HG03354 (cell line): ENCODE results near the gene SCYL1.
"Not testable (repeated sequence)": the region's sequence is repeated elsewhere in the genome, so short reads cannot be mapped to it uniquely, and the experiment has no call there.

Experiments used
- ATAC-seq: cut with Tn5 transposase; IDR thresholded peaks from one replicate; pipeline ENCODE4 v1.9.1; 2021; ENCODE audit warnings: mild to moderate bottlenecking; ENCODE audit not compliant: unreplicated experiment, poor library complexity, severe bottlenecking

Gene SCYL1

DNA sequence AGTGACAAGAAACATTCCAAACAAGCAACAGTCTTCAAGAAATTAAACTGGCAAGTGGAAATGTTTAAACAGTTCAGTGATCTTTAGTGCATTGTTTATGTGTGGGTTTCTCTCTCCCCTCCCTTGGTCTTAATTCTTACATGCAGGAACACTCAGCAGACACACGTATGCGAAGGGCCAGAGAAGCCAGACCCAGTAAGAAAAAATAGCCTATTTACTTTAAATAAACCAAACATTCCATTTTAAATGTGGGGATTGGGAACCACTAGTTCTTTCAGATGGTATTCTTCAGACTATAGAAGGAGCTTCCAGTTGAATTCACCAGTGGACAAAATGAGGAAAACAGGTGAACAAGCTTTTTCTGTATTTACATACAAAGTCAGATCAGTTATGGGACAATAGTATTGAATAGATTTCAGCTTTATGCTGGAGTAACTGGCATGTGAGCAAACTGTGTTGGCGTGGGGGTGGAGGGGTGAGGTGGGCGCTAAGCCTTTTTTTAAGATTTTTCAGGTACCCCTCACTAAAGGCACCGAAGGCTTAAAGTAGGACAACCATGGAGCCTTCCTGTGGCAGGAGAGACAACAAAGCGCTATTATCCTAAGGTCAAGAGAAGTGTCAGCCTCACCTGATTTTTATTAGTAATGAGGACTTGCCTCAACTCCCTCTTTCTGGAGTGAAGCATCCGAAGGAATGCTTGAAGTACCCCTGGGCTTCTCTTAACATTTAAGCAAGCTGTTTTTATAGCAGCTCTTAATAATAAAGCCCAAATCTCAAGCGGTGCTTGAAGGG is 20.0 kb upstream of the SCYL1 start:
- no peak for ATAC-seq

DNA sequence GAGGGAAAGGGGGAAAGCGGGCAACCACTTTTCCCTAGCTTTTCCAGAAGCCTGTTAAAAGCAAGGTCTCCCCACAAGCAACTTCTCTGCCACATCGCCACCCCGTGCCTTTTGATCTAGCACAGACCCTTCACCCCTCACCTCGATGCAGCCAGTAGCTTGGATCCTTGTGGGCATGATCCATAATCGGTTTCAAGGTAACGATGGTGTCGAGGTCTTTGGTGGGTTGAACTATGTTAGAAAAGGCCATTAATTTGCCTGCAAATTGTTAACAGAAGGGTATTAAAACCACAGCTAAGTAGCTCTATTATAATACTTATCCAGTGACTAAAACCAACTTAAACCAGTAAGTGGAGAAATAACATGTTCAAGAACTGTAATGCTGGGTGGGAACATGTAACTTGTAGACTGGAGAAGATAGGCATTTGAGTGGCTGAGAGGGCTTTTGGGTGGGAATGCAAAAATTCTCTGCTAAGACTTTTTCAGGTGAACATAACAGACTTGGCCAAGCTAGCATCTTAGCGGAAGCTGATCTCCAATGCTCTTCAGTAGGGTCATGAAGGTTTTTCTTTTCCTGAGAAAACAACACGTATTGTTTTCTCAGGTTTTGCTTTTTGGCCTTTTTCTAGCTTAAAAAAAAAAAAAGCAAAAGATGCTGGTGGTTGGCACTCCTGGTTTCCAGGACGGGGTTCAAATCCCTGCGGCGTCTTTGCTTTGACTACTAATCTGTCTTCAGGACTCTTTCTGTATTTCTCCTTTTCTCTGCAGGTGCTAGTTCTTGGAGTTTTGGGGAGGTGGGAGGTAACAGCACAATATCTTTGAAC is 19.2 kb upstream of the SCYL1 start:
- ATAC-seq, result no peak

DNA sequence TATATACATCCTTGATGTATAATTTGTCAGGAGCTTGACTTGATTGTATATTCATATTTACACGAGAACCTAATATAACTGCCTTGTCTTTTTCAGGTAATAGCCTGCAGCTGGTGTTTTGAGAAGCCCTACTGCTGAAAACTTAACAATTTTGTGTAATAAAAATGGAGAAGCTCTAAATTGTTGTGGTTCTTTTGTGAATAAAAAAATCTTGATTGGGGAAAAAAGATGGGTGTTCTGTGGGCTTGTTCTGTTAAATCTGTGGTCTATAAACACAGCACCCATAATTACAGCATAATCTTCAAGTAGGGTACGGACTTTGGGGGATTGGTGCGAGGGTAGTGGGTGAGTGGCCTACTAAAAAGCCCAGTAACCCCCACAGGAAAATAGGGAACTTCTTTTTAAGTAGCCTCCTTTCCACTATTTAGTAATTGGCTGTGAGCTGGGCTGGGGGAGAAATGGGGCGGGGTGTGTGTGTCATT is 18.6 kb upstream of the SCYL1 start:
- no peak for ATAC-seq

DNA sequence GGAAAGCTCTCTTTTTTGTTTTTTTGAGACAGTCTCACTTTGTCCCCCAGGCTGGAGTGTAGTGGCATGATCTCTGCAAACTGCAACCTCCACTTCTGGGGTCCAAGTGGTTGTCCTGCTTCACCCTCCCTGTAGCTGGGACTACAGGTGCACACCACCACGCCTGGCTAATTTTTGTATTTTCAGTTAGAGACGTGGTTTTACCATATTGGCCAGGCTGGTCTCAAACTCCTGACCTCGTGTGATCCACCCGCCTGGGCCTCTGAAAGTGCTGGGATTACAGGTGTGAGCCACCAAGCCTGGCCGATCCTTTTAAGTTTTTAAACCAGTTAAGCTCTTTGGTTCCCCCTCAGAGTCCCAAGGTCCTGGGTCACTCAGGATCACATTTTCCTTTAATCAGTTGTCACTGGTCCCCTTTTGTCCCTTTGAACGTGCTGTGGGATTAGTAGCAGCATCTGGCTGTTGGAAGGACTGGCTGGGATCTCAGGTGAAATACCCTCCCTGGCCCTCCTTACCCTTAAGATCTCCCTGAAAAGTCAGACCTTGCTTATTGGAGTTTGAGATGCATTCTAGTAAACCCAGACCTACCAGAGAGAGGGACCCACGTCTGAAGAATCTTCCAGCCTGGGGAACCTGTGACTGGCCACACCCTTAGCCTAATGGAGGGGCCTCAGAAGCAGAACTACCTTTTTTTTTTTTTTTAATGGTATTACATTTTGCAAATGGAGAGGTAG is 17.9 kb upstream of the SCYL1 start:
- peak; percentile 39 for ATAC-seq

DNA sequence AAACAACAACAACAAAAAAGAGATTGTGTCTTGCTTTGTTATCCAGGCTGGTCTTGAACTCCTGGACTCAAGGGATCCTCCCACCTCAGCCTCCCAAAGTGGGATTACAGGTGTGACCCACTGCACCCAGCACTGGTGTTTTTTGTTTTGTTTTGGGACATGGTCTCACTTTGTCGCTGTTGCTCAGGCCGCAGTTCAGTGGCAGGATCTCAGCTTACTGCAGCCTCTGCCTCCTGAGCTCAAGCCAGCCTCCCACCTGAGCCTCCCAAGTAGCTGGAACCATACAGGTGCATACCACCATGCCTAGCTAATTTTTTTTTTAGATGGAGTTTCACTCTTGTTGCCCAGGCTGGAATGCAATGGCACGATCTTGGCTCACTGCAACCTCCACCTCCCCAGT is 12.6 kb upstream of the SCYL1 start:
- not testable (repeated sequence) for ATAC-seq

DNA sequence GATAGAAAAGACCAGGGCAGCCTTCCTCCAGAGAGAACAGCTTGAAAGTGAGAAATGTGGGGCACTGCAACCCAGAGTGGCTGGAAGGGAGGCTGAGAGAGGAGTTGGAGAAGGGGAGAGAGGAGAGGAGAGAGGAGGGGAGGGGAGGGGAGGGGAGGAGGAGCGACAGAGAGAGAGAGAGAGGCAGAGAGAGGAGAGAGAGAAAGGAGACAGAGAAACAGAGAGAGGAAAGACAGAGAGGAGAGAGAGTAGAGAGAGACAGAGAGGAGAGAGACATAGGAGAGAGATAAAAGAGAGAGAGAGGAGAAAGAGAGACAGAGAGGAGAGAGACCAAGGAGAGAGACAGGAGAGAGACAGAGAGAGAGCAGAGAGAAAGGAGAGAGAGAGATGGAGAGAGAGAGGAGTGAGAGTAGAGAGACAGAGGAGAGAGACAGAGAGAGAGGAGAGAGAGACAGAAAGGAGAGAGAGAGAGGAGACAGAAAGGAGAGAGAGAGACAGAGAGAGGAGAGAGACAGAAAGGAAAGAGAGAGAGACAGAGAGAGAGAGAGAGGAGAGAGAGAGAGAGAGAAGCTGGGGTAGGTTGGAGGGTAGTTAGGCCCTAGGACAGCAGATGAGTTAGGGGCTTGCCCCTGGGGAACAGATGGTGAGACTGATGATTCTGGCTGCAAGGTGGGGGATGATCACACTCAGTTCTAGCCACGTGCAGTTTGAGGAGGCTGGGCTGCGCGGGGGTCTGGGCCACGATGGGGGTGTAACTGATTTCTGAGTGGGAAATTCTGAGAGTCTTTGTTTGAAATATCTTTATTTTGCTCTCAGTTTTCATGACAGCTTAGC is 8.5 kb upstream of the SCYL1 start:
- ATAC-seq, result no peak

DNA sequence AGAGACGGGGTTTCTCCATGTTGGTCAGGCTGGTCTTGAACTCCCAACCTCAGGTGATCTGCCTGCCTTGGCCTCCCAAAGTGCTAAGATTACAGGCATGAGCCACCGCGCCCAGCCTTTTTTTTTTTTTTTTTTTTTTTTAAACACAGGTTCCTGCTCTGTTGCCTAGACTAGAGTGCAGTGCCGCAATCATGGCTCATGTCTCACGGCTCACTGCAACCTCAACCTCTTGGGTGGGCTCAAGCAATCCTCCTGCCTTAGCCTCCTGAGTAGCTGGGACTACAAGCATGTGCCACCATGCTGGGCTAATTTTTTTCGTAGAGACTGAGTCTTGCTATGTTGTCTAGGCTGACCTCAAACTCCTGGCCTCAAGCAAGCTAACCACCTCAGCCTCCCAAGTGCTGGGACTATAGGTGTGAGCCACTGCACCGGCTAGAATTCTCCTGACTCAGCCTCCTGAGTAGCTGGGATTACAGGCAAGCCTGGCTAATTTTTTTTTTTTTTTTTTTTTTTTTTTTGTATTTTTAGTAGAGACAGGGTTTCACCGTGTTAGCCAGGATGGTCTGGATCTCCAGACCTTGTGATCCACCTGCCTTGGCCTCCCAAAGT is 5.8 kb upstream of the SCYL1 start:
- ATAC-seq, result not testable (repeated sequence)

DNA sequence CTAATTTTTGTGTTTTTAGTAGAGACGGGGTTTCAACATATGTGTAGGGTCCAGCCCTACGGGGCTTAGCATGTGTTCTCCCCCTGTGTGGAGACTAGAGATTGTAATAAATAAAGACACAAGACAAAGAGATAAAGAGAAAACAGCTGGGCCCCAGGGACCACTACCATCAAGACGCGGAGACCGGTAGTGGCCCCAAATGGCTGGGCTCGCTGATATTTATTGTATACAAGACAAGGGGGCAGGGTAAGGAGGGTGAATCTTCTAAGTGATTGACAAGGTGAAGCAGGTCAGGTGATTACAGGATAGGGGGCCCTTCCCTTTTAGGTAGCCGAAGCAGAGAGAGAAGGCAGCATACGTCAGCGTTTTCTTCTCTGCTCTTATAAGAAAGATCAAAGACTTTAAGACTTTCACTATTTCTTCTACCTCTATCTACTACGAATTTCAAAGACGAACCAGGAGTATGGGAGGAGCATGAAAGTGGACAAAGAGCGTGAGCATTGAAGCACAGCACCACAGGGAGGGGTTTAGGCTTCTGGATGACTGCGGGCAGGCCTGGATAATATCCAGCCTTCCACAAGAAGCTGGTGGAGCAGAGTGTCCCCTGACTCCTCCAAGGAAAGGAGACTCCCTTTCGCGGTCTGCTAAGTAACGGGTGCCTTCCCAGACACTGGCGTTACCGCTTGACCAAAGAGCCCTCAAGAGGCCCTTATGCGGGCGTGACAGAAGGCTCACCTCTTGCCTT is 2.9 kb upstream of the SCYL1 start:
- not testable (repeated sequence) for ATAC-seq

DNA sequence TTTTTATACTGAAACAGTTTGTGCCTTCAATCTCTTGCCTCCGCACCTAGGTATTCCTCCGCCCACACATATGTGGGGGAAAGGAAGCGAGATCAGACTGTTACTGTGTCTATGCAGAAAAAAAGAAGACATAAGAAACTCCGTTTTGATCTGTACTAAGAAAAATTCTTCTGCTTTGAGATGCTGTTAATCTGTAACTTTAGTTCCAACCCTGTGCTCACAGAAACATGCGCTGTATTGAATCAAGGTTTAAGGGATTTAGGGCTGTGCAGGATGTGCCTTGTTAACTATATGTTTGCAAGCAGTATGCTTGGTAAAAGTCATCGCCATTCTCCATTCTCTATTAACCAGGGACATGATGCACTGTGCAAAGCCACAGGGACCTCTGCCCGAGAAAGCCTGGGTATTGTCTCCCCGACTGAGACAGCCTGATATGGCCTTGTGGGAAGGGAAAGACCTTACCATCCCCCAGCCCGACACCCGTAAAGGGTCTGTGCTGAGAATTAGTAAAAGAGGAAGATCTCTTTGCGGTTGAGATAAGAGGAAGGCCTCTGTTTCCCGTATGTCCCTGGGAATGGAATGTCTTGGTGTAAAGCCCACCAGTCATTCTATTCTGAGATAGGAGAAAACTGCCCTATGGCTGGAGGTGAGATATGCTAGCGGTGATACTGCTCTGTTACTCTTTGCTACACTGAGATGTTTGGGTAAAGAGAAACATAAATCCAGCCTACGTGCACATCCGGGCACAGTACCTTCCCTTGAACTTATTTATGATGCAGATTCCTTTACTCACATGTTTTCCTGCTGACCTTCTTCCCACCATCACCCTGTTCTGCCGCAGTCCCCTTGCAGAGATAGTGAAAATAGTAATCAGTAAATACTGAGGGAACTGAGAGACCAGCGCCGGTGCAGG is 1.9 kb upstream of the SCYL1 start:
- ATAC-seq, result not testable (repeated sequence)

DNA sequence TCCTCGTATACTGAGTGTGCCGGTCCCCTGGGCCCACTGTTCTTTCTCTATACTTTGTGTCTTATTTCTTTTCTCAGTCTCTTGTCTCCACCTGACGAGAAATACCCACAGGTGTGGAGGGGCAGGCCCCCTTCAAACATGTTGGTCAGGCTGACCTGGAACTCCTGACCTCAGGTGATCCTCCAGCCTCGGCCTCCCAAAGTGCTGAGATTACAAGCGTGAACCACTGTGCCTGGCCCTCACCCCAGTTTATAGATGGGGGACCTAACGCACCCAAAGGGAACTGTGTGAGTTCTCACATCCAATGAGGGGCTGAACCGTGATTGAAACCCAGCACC is 1.3 kb upstream of the SCYL1 start:
- ATAC-seq, result not testable (repeated sequence)

DNA sequence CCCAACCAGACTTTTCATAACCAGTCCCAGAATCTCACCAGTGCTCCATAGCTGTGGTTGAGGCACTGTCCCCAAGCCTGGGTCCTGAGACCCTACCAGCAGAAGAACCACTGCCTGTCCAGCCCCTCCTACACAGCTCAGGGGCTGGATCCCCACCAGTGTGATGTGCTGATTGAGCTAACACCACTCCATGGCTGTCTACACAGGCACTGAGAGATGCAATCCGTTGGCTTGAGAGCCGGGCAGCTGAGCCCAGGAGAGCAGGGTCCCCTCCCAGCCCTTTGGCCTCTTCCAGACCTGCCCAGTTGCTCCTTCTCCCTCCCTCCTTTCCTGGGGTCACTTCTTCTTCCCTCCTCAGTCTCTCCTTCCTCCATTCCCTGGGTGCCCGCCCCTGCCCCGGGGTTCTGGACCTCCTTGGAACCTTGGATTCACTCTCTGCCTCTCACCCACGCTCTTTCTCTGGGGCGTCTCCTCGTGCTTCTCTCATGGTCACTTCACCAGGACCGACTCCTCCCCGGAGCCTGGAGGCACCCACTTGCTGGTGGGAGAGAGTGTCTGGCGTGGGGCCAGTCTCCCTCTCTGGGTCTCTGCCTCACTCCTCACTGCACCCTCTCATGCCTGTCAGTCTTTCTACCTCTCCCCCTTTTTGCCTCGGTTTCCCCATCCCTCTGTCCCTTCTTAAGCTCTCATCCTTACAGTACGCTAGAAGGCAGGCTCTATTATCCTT is 706 bp upstream of the SCYL1 start:
- peak; percentile 11 for ATAC-seq

DNA sequence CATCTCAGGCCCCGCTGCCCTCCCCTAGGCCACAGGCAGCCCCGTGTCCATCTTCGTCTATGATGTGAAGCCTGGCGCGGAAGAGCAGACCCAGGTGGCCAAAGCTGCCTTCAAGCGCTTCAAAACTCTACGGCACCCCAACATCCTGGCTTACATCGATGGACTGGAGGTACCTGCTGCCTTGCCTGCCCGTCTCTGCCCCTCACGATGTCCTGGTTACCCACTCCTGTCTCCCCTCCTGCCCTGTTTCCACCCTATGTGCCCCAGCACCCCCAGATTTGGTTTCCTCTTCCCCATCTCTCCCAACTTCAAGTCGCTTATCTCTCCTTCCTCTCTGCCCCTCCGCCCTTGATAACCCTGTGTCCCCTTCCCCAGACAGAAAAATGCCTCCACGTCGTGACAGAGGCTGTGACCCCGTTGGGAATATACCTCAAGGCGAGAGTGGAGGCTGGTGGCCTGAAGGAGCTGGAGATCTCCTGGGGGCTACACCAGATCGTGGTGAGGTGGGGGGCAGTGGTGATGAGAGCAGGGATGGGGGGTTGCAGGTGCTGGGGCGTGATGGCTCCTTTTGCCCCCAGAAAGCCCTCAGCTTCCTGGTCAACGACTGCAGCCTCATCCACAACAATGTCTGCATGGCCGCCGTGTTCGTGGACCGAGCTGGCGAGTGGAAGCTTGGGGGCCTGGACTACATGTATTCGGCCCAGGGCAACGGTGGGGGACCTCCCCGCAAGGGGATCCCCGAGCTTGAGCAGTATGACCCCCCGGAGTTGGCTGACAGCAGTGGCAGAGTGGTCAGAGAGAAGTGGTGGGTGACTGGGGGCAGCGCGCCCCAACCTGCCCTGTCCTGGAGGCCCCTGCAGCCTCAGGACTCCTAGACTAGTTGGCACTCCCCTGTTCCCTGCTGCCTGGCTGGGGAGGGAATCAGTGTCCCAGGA is 930 bp downstream of the SCYL1 start:
- ATAC-seq, result no peak

DNA sequence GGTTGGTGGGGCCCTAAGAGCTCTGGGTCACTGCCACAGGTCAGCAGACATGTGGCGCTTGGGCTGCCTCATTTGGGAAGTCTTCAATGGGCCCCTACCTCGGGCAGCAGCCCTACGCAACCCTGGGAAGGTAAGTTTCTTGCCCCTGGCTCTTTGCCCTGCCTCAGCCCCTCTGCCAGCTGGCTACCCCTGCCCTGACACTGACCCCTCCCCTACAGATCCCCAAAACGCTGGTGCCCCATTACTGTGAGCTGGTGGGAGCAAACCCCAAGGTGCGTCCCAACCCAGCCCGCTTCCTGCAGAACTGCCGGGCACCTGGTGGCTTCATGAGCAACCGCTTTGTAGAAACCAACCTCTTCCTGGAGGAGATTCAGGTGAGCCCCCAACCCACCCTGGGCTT is 1.9 kb downstream of the SCYL1 start:
- ATAC-seq, result no peak

DNA sequence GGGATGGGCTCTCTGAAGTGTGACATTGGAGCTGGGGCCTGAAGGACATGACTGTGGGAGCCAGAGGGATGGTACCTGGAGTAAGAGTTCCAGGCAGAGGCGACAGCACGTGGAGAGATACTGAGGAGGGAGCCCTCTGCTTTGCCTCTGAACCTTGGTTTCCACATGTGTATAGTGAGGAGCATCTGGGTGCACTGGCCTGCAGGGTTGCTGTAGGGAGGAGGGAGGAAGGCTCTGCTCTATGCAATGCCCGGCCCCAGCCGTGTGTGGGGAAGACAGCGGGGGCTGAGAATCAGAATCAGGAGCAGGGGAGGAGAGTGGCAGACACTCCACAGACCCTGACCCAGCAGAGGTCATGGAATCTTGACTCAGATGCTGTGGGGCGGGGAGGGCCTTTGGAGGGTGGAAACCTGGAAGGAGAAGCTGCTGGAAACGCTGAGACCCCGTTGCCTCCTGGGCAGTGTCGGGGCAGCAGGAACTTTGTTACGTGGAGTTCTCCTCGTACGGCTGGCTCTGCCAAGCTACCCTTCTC is 4.0 kb downstream of the SCYL1 start:
- ATAC-seq, result no peak

DNA sequence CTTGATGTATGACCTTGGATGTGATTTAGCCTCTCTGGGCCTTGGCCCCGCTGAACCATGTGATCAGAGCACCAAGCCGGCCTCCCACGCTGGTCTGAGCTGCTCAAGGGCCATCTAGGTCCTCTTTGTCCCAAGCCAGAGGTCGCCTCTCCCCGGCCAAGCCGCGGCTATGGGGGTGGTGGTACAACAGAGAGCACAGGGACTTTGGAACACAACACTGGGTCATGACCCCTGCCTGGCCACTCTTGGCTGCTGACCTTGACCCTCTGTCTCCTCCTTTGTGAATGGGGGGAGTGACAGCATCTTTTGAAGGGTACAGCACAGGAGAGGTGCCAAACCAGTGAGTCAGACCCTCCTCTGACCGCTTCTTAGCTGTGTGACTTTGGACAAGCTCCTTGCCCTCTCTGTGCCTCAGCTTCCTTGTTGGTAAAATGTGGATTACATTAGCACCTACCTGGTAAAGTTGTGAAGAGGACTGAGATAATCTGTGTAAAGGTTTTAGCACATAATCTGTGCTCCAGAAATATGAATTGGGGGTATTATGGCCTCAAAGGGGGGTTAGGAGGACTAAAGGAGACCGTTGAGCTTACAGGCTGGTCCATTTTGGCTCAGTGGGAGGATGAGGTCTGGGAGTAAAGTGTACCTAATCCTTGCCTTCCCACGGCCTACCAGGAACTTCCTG is 4.7 kb downstream of the SCYL1 start:
- ATAC-seq, result no peak
